IMR-90 (cell line): Measurements from ENCODE around the gene TMEM259. TPM values are rescaled to one million over a fixed set of nuclear protein-coding genes. Genes with fewer than 3 reads are reported as not detected.

Experiments used
- ATAC-seq: fragments of 200-7000 bp; cut with Tn5 transposase; 2 replicates; pipeline ENCODE4 v1.9.1; 2020; ENCODE audit warnings: low read depth, mild to moderate bottlenecking, moderate library complexity
- BruUV-seq: library from RNA; stranded (reverse); fragments of 400-500 nt; replicated peaks from 2 replicates; lab custom pipeline; 2021; lab: Mats Ljungman, UMichigan
- CTCF ChIA-PET: fragments of 300-600 bp; formaldehyde crosslinking; extraction: SDS; loops from one replicate; lab custom pipeline; 2021; ENCODE audit warnings: antibody characterized with exemption; lab: Yijun Ruan, JAX
- POLR2A ChIA-PET: fragments of 300-600 bp; sonication (Branson Sonifier 250); formaldehyde crosslinking; loops from one replicate; lab custom pipeline; 2022; ENCODE audit warnings: antibody characterized with exemption; ENCODE audit not compliant: unreplicated experiment; lab: Charles Lee
- DNase-seq: peaks from one replicate; pipeline ENCODE4 v3.0.0; 2013
- H2AFZ ChIP-seq: replicated peaks from 2 replicates; pipeline ENCODE3; 2013; ENCODE audit warnings: low read length, mild to moderate bottlenecking; ENCODE audit not compliant: poor library complexity
- H2AK5ac ChIP-seq: 2 replicates; pipeline ENCODE4 v1.6.1; 2013; ENCODE audit warnings: low read depth, low read length, inconsistent platforms
- H2AK9ac ChIP-seq: replicated peaks from 2 replicates; pipeline ENCODE3; 2013; ENCODE audit warnings: mild to moderate bottlenecking, low read depth, low read length, moderate library complexity; ENCODE audit not compliant: poor library complexity
- H2BK120ac ChIP-seq: 2 replicates; pipeline ENCODE4 v1.6.1; 2013; ENCODE audit warnings: low read depth, low read length, inconsistent platforms
- H2BK15ac ChIP-seq: 3 replicates; pipeline ENCODE4 v1.6.1; 2013; ENCODE audit warnings: low read depth, low read length, inconsistent platforms
- H2BK20ac ChIP-seq: 2 replicates; pipeline ENCODE4 v1.6.1; 2013; ENCODE audit warnings: low read depth, mild to moderate bottlenecking, inconsistent platforms, low read length, moderate library complexity
- H2BK5ac ChIP-seq: 2 replicates; pipeline ENCODE4 v1.6.1; 2013; ENCODE audit warnings: mild to moderate bottlenecking, low read depth, low read length, inconsistent platforms; ENCODE audit not compliant: poor library complexity, severe bottlenecking
- H3K14ac ChIP-seq: replicated peaks from 2 replicates; pipeline ENCODE4 v1.6.1; 2013; ENCODE audit warnings: low read depth, low read length, inconsistent platforms
- H3K18ac ChIP-seq: 2 replicates; pipeline ENCODE4 v1.6.1; 2013; ENCODE audit warnings: low read depth, low read length, control low read depth
- H3K23ac ChIP-seq: 2 replicates; pipeline ENCODE4 v1.6.1; 2013; ENCODE audit warnings: low read depth, low read length, inconsistent platforms
- H3K27ac ChIP-seq: 2 replicates; pipeline ENCODE4 v1.5.1; 2013; ENCODE audit warnings: mild to moderate bottlenecking, control low read depth, low read length; ENCODE audit not compliant: insufficient read depth
- H3K27me3 ChIP-seq: 2 replicates; pipeline ENCODE4 v1.6.1; 2013; ENCODE audit warnings: low read length; ENCODE audit not compliant: control insufficient read depth, insufficient read depth
- H3K36me3 ChIP-seq: 2 replicates; pipeline ENCODE4 v1.6.1; 2013; ENCODE audit warnings: low read length, mixed read lengths; ENCODE audit not compliant: control insufficient read depth, insufficient read depth
- H3K4ac ChIP-seq: 2 replicates; pipeline ENCODE4 v1.6.1; 2013; ENCODE audit warnings: low read depth, low read length, inconsistent platforms
- H3K4me1 ChIP-seq: 2 replicates; pipeline ENCODE4 v1.6.1; 2013; ENCODE audit warnings: low read length, mixed read lengths; ENCODE audit not compliant: control insufficient read depth, insufficient read depth
- H3K4me2 ChIP-seq: 2 replicates; pipeline ENCODE4 v1.6.1; 2013; ENCODE audit warnings: low read depth, mild to moderate bottlenecking, control low read depth, low read length, moderate library complexity
- H3K4me3 ChIP-seq: 2 replicates; pipeline ENCODE4 v1.5.1; 2013; ENCODE audit warnings: low read depth, mild to moderate bottlenecking, control low read depth, low read length, moderate library complexity; ENCODE audit not compliant: insufficient read depth
- H3K56ac ChIP-seq: 2 replicates; pipeline ENCODE4 v1.6.1; 2013; ENCODE audit warnings: low read length, inconsistent platforms; ENCODE audit not compliant: insufficient read depth; ENCODE audit errors: extremely low read depth
- H3K79me1 ChIP-seq, 2 experiments: 2 replicates each; pipeline ENCODE4 v1.6.1; 2013; ENCODE audit warnings: low read length in 2 of 2, inconsistent platforms in 1 of 2, low read depth in 1 of 2
- H3K9ac ChIP-seq: 2 replicates; pipeline ENCODE4 v1.6.1; 2013; ENCODE audit warnings: low read depth, low read length, control low read depth
- H3K9me1 ChIP-seq: 2 replicates; pipeline ENCODE4 v1.6.1; 2013; ENCODE audit warnings: low read length, inconsistent platforms; ENCODE audit not compliant: insufficient read depth
- H3K9me3 ChIP-seq: 2 replicates; pipeline ENCODE4 v1.6.1; 2013; ENCODE audit warnings: low read length; ENCODE audit not compliant: control insufficient read depth, insufficient read depth
- H4K20me1 ChIP-seq: 2 replicates; pipeline ENCODE4 v1.6.1; 2013; ENCODE audit warnings: low read length, inconsistent platforms; ENCODE audit not compliant: insufficient read depth
- H4K5ac ChIP-seq: 2 replicates; pipeline ENCODE4 v1.6.1; 2013; ENCODE audit warnings: mild to moderate bottlenecking, low read depth, low read length, control low read depth
- H4K8ac ChIP-seq, 2 experiments: 2 replicates each; pipeline ENCODE4 v1.6.1; 2013; ENCODE audit warnings: low read depth in 2 of 2, low read length in 2 of 2, control low read depth in 1 of 2, inconsistent platforms in 1 of 2
- H4K91ac ChIP-seq: 2 replicates; pipeline ENCODE4 v1.6.1; 2013; ENCODE audit warnings: low read depth, low read length, inconsistent platforms; ENCODE audit not compliant: insufficient read depth
- CEBPB ChIP-seq: IDR thresholded peaks from 2 replicates; pipeline ENCODE4 v1.6.1; 2012; ENCODE audit warnings: low read depth, low read length, improper control_type of control experiment
- CHD1 ChIP-seq: IDR thresholded peaks from 2 replicates; pipeline ENCODE4 v1.6.1; 2012; ENCODE audit warnings: low read depth, low read length, improper control_type of control experiment
- CTCF ChIP-seq: conservative IDR thresholded peaks from 2 replicates; pipeline ENCODE4 v1.5.1; 2012; ENCODE audit warnings: mild to moderate bottlenecking, low read depth, low read length, improper control_type of control experiment
- ELK1 ChIP-seq: fragments of 150-350 bp; IDR thresholded peaks from 2 replicates; pipeline ENCODE4 v1.6.1; 2016; ENCODE audit warnings: low read depth, mild to moderate bottlenecking, low read length, moderate library complexity, borderline replicate concordance
- FOS ChIP-seq: fragments of 150-350 bp; IDR thresholded peaks from 2 replicates; pipeline ENCODE4 v1.6.1; 2016; ENCODE audit warnings: low read depth, low read length
- MXI1 ChIP-seq: IDR thresholded peaks from 2 replicates; pipeline ENCODE4 v1.6.1; 2012; ENCODE audit warnings: low read depth, mild to moderate bottlenecking, low read length, moderate library complexity, borderline replicate concordance
- NFE2L2 ChIP-seq: fragments of 150-350 bp; IDR thresholded peaks from 2 replicates; pipeline ENCODE4 v1.6.1; 2016; ENCODE audit warnings: low read depth, mild to moderate bottlenecking, low read length
- POLR2A ChIP-seq: IDR thresholded peaks from 2 replicates; pipeline ENCODE4 v1.6.1; 2012; ENCODE audit warnings: mild to moderate bottlenecking, low read depth, low read length
- RAD21 ChIP-seq: IDR thresholded peaks from 2 replicates; pipeline ENCODE4 v1.6.1; 2012; ENCODE audit warnings: low read length, improper control_type of control experiment
- RCOR1 ChIP-seq: IDR thresholded peaks from 2 replicates; pipeline ENCODE4 v1.6.1; 2012; ENCODE audit warnings: mild to moderate bottlenecking, low read length, improper control_type of control experiment; ENCODE audit not compliant: insufficient replicate concordance
- RFX5 ChIP-seq: IDR thresholded peaks from 2 replicates; pipeline ENCODE4 v1.8.0; 2012; ENCODE audit warnings: low read depth, mild to moderate bottlenecking, low read length, moderate library complexity
- SMC3 ChIP-seq: fragments of 150-350 bp; IDR thresholded peaks from 2 replicates; pipeline ENCODE4 v1.6.1; 2016; ENCODE audit warnings: low read depth, mild to moderate bottlenecking, antibody characterized with exemption, low read length, moderate library complexity
- USF2 ChIP-seq: fragments of 150-350 bp; IDR thresholded peaks from 2 replicates; pipeline ENCODE4 v1.6.1; 2017; ENCODE audit warnings: mild to moderate bottlenecking, antibody characterized with exemption, low read length, low read depth
- WGBS, 2 experiments: methylation state at CpG; one replicate each; pipeline versions ENCODE4 v1.1.5 to v1.1.7; 2013; ENCODE audit warnings: missing lambda C conversion rate in 2 of 2; ENCODE audit not compliant: insufficient read length in 1 of 2; ENCODE audit errors: extremely low coverage in 2 of 2; 5-methylcytosine and 5-hydroxymethylcytosine counted together
- dilution Hi-C: fragments of 300-500 bp; cut with HindIII; formaldehyde crosslinking; loops from one replicate; pipeline ENCODE4 v1.14.3; 2018; ENCODE audit warnings: low sequenced_read_pairs; ENCODE audit not compliant: unreplicated experiment
- in situ Hi-C: fragments of 300-500 bp; cut with MboI; formaldehyde crosslinking; loops from 3 replicates; pipeline ENCODE4 v1.14.3; 2019; ENCODE audit warnings: low sequenced_read_pairs, inconsistent platforms, mixed read lengths
- intact Hi-C: fragments of 100-400 bp; cut with micrococcal nuclease; formaldehyde crosslinking; loops from 2 replicates; pipeline ENCODE4 v1.10.0; 2022
- polyA plus RNA-seq, 3 experiments: library from polyadenylated mRNA; depleted of rRNA; stranded (reverse); fragments of >200 nt; gene quantifications; 2 replicates each; pipeline ENCODE4 v1.2.3, GENCODE V29; 2012; ENCODE audit warnings: low replicate concordance in 1 of 3
- total RNA-seq: library from RNA; depleted of rRNA; stranded (reverse); fragments of >200 nt; gene quantifications from 2 replicates; pipeline ENCODE4 v1.2.3, GENCODE V29; 2012

The TMEM259 gene
- total and polyA plus RNA-seq, 2 of the 4 experiments (the other 2 are of a cell fraction), result 22.6 to 153 TPM

- Histone ChIP-seq H3K36me3 (peaks cover 34% of the 10 kb centered on the region), H2BK120ac (no peak within 1 kb of the TSS), H4K5ac (no peak within 1 kb of the TSS), H3K79me1 (peaks cover 0 to 28% of the 10 kb centered on the region in 2 experiments; a peak in 2 of 4 replicates), H3K4me1 (peaks cover 7% of the 10 kb centered on the region; the same call in 1 of the 2 replicates), H3K18ac (no peak within 1 kb of the TSS), H4K8ac (peak within 1 kb of the TSS in 1 of 2 experiments; percentile 17; a peak in 1 of 4 replicates), H2BK5ac (peak within 1 kb of the TSS; percentile 10), H2AK9ac (peak within 1 kb of the TSS; percentile 47), H2BK15ac (no peak within 1 kb of the TSS), H3K23ac (peak within 1 kb of the TSS; percentile 39; the same call in 1 of the 2 replicates), H4K20me1 (peaks cover 47% of the 10 kb centered on the region), H4K91ac (no peak within 1 kb of the TSS), H3K4me2 (peak within 1 kb of the TSS; percentile 53), H3K4me3 (peak within 1 kb of the TSS; percentile 44), H3K56ac (no peak within 1 kb of the TSS), H3K4ac (peak within 1 kb of the TSS; percentile 9; the same call in 1 of the 2 replicates), H3K14ac (no peak within 1 kb of the TSS), H3K9me1 (no peaks in the 10 kb centered on the region), H3K27ac (no peak within 1 kb of the TSS), H2AK5ac (no peak within 1 kb of the TSS), H2BK20ac (no peak within 1 kb of the TSS), H2AFZ (peak within 1 kb of the TSS; percentile 90), H3K9me3 (no peaks in the 10 kb centered on the region), H3K9ac (peak within 1 kb of the TSS; percentile 9), H3K27me3 (no peaks in the 10 kb centered on the region)
- CTCF ChIA-PET, result interaction anchor here (0.6 to 1.2 kb wide), 2 partner anchors 30 to 413 kb away, joined by 3 read pairs; no protein-coding TSS in a partner anchor
- BruUV-seq, result no TSS peak
- POLR2A ChIA-PET, result interaction anchor here (0.7 to 1.8 kb wide), 3 partner anchors 11 to 13 kb away, joined by 3 to 4 read pairs (median 3); partner anchors contain the start of gene CNN2
- dilution Hi-C loops, result no loop called here
- intact Hi-C loops, result loop anchor here (2.0 kb wide), 2 partner anchors 55 to 63 kb away; partner anchors contain the start of genes GPX4 and POLR2E
- ATAC-seq (peak; percentile 85), DNase-seq (peak; percentile 96)
- in situ Hi-C loops, result no loop called here
- 6% methylated on average over 23 of the region's 56 CpGs; no CpG with 5 or more reads in 1 of the 2 experiments for WGBS, 2 experiments
- TF ChIP-seq USF2 (peak; percentile 49; the same call in 1 of the 2 replicates), NFE2L2 (no peak), MXI1 (no peak), RCOR1 (no peak), POLR2A (peak; percentile 73), FOS (peak; percentile 36; the same call in 1 of the 2 replicates), CEBPB (0 out of 2 replicates have a peak, but pooled peaks have one; percentile 9), RAD21 (no peak; the same call in 1 of the 2 replicates), CTCF (no peak), CHD1 (no peak), ELK1 (no peak), SMC3 (no peak), RFX5 (no peak)
These were observed 18.9 kb upstream of the TMEM259 start, which contains the start of gene ABCA7 for GRCh38 chr19:1039646-1040475. Gene ABCA7, plus strand, starts transcription at chr19:1040107. Its CDS starts 1,255 bp downstream, at chr19:1041362.
